Gastroesophageal sphincter (tissue), 3 donors: ENCODE measurements around the gene TEX264.

Experiments used
- CTCF ChIP-seq, 4 experiments: fragments of 200-600 bp in 2 of 4; fragments of 450-650 bp in 2 of 4; sonication (generic) in 1 of 4; IDR thresholded peaks; one replicate each; pipeline ENCODE4 v1.5.1; 2017 to 2019; ENCODE audit warnings: antibody characterized with exemption in 4 of 4, mild to moderate bottlenecking in 2 of 4, moderate library complexity in 2 of 4
- EP300 ChIP-seq: sonication (generic); formaldehyde crosslinking; IDR thresholded peaks from one replicate; pipeline ENCODE4 v1.6.1; 2017; ENCODE audit warnings: antibody characterized with exemption, mild to moderate bottlenecking
- POLR2A ChIP-seq, 2 donors: fragments of 450-650 bp; IDR thresholded peaks; one replicate each; pipeline ENCODE4 v1.6.1; 2017; ENCODE audit warnings: antibody characterized with exemption in 2 of 2, mild to moderate bottlenecking in 2 of 2, moderate library complexity in 1 of 2
- POLR2AphosphoS5 ChIP-seq: sonication (generic); formaldehyde crosslinking; IDR thresholded peaks from one replicate; pipeline ENCODE4 v1.6.1; 2017; ENCODE audit warnings: antibody characterized with exemption

- TF ChIP-seq POLR2AphosphoS5 (no peak), POLR2A (IDR thresholded peaks at IDR 0.05) (no peak), CTCF (IDR thresholded peaks at IDR 0.05) (no peak), EP300 (no peak)
These were observed 41.5 kb downstream of the TEX264 start for GRCh38 chr3:51712511-51712931.
